B cell (primary cell): ENCODE measurements around the gene CD274. TPM values are rescaled to one million over a fixed set of nuclear protein-coding genes. Genes with fewer than 3 reads are reported as not detected.

ENCODE experiments used
- ATAC-seq: fragments of 200-7000 bp; cut with Tn5 transposase; one replicate; pipeline ENCODE4 v1.10.0; 2021; ENCODE audit warnings: low read depth, mild to moderate bottlenecking, moderate number of reproducible peaks, moderate library complexity
- CTCF ChIA-PET: fragments of 350-600 bp; sonication (Branson Sonifier 250); formaldehyde crosslinking; loops from one replicate; lab custom pipeline; 2021; ENCODE audit warnings: antibody characterized with exemption, inconsistent platforms; lab: Charles Lee
- POLR2A ChIA-PET: fragments of 350-600 bp; sonication (Branson Sonifier 250); formaldehyde crosslinking; loops from one replicate; lab custom pipeline; 2021; ENCODE audit warnings: antibody characterized with exemption; lab: Charles Lee
- DNase-seq: peaks from one replicate; pipeline ENCODE4 v3.0.0; 2013
- H2AFZ ChIP-seq: 2 replicates; pipeline ENCODE4 v1.6.1; 2012; ENCODE audit warnings: mild to moderate bottlenecking, low read depth, low read length; ENCODE audit not compliant: insufficient read depth, poor library complexity, severe bottlenecking
- H3K27ac ChIP-seq, 2 donors: 1 replicate in 1 of 2; 2 replicates in 1 of 2; pipeline ENCODE4 v1.5.1; 2012 to 2013; ENCODE audit warnings: low read length in 2 of 2, mild to moderate bottlenecking in 2 of 2, moderate library complexity in 1 of 2
- H3K27me3 ChIP-seq, 4 experiments: fragments of 200-600 bp in 1 of 4; sonication (generic) in 1 of 4; replicated peaks in 1 of 4; 1 replicate in 2 of 4; 2 replicates in 2 of 4; pipeline versions ENCODE4 v1.6.1 to v1.7.0; 2013 to 2016; ENCODE audit warnings: low read length in 3 of 4, mild to moderate bottlenecking in 2 of 4, mixed read lengths in 1 of 4, moderate library complexity in 1 of 4; ENCODE audit not compliant: insufficient read depth in 4 of 4, control insufficient read depth in 3 of 4; ENCODE audit errors: control extremely low read depth in 1 of 4
- H3K36me3 ChIP-seq, 2 experiments: replicated peaks in 1 of 2; 1 replicate in 1 of 2; 2 replicates in 1 of 2; pipeline versions ENCODE4 v1.6.1 to v1.7.1; 2013; ENCODE audit warnings: low read length in 1 of 2; ENCODE audit not compliant: insufficient read depth in 2 of 2, control insufficient read depth in 1 of 2; ENCODE audit errors: control extremely low read depth in 1 of 2, extremely low read depth in 1 of 2
- H3K4me1 ChIP-seq, 2 donors: fragments of 200-600 bp in 1 of 2; sonication (generic) in 1 of 2; 1 replicate in 1 of 2; 2 replicates in 1 of 2; pipeline versions ENCODE4 v1.5.1 to v1.6.1; 2013 to 2017; ENCODE audit warnings: low read length in 2 of 2; ENCODE audit not compliant: control insufficient read depth in 2 of 2, insufficient read depth in 2 of 2
- H3K4me2 ChIP-seq: replicated peaks from 2 replicates; pipeline ENCODE3; 2012; ENCODE audit warnings: mild to moderate bottlenecking, low read depth, low read length; ENCODE audit not compliant: poor library complexity, severe bottlenecking
- H3K4me3 ChIP-seq, 5 experiments: fragments of 200-600 bp in 1 of 5; sonication (generic) in 1 of 5; 1 replicate in 3 of 5; 2 replicates in 2 of 5; pipeline versions ENCODE4 v1.5.1 to v1.7.0; 2011 to 2016; ENCODE audit warnings: low read length in 4 of 5, mild to moderate bottlenecking in 4 of 5, low read depth in 2 of 5, control low read depth in 1 of 5, moderate library complexity in 1 of 5; ENCODE audit not compliant: insufficient read depth in 1 of 5; ENCODE audit errors: control extremely low read depth in 1 of 5, extremely low read depth in 1 of 5
- H3K79me2 ChIP-seq: fragments of 200-600 bp; sonication (generic); one replicate; pipeline ENCODE4 v1.6.0; 2016; ENCODE audit warnings: low read length; ENCODE audit not compliant: control insufficient read depth, insufficient read depth
- H3K9ac ChIP-seq: fragments of 200-600 bp; sonication (generic); 2 replicates; pipeline ENCODE4 v1.6.1; 2017; ENCODE audit warnings: mild to moderate bottlenecking, low read length, moderate library complexity
- H3K9me3 ChIP-seq, 3 donors: one replicate each; pipeline versions ENCODE4 v1.6.1 to v1.7.1; 2013; ENCODE audit warnings: low read length in 2 of 3; ENCODE audit not compliant: control insufficient read depth in 2 of 3, insufficient read depth in 1 of 3; ENCODE audit errors: control extremely low read depth in 1 of 3
- H4K20me1 ChIP-seq: 2 replicates; pipeline ENCODE4 v1.6.0; 2012; ENCODE audit warnings: mild to moderate bottlenecking, low read length; ENCODE audit not compliant: insufficient read depth, control insufficient read depth, poor library complexity, severe bottlenecking
- H3K27ac Mint-ChIP-seq: one replicate; pipeline ENCODE4 v1.8.0; 2021; ENCODE audit warnings: mixed read lengths
- H3K27me3 Mint-ChIP-seq: one replicate; pipeline ENCODE4 v1.8.0; 2021; ENCODE audit warnings: mixed read lengths
- H3K4me1 Mint-ChIP-seq: one replicate; pipeline ENCODE4 v1.8.0; 2021; ENCODE audit warnings: mixed read lengths
- H3K4me3 Mint-ChIP-seq: one replicate; pipeline ENCODE4 v1.8.0; 2021; ENCODE audit warnings: mixed read lengths
- H3K9me3 Mint-ChIP-seq: one replicate; pipeline ENCODE4 v1.8.0; 2022; ENCODE audit warnings: mixed read lengths; ENCODE audit not compliant: insufficient read depth
- EZH2 ChIP-seq: IDR thresholded peaks from 2 replicates; pipeline ENCODE4 v1.6.1; 2012; ENCODE audit warnings: borderline replicate concordance, low read depth, mild to moderate bottlenecking, moderate library complexity, low read length; ENCODE audit not compliant: insufficient read depth, poor library complexity, severe bottlenecking
- WGBS: methylation state at CpG from one replicate; pipeline ENCODE4 v1.1.5; 2013; ENCODE audit warnings: missing lambda C conversion rate; ENCODE audit not compliant: insufficient coverage; 5-methylcytosine and 5-hydroxymethylcytosine counted together
- intact Hi-C: fragments of 100-400 bp; cut with micrococcal nuclease; formaldehyde crosslinking; loops from one replicate; pipeline ENCODE4 v1.10.0; 2022
- polyA plus RNA-seq: library from polyadenylated mRNA; depleted of rRNA; stranded (reverse); fragments of >200 nt; gene quantifications from 2 replicates; pipeline ENCODE4 v1.2.3, GENCODE V29; 2012
- total RNA-seq, 2 donors: library from RNA; stranded (reverse); fragments of 120-200 nt in 1 of 2; gene quantifications; 1 replicate in 1 of 2; 2 replicates in 1 of 2; pipeline versions ENCODE4 v1.2.3 to v1.2.4, GENCODE V29; 2013 to 2022
- TF ChIP-seq, protein P1 (sequence below): fragments of 200-600 bp; IDR thresholded peaks from one replicate; pipeline ENCODE4 v1.8.0; 2022; ENCODE audit warnings: antibody characterized with exemption, mild to moderate bottlenecking

Gene CD274
- total and polyA plus RNA-seq, 2 donors (not counting 1 experiment from before 2014, with no cell fraction given), result 1.4 to 7.0 TPM

- Histone ChIP-seq H3K79me2 (no peaks in the 10 kb centered on the region), H3K27me3 (peaks cover 0 to 7% (median 0%) of the 10 kb centered on the region in 4 experiments), H3K36me3 (no peaks in the 10 kb centered on the region), H3K27ac (no peak overlapping the region), H4K20me1 (no peaks in the 10 kb centered on the region), H3K4me3 (no peak overlapping the region), H2AFZ (no peak overlapping the region), H3K9me3 (no peaks in the 10 kb centered on the region), H3K4me2 (no peak overlapping the region), H3K9ac (no peak overlapping the region), H3K4me1 (peaks cover 20 to 33% of the 10 kb centered on the region in 2 donors)
- ATAC-seq (no peak), DNase-seq (no peak)
- Mint-ChIP-seq H3K27me3 (no peaks in the 10 kb centered on the region), H3K4me3 (no peak overlapping the region), H3K27ac (no peak overlapping the region), H3K4me1 (peaks cover 43% of the 10 kb centered on the region), H3K9me3 (no peaks in the 10 kb centered on the region)
- TF ChIP-seq EZH2, result no peak
- TF ChIP-seq, protein P1, sequence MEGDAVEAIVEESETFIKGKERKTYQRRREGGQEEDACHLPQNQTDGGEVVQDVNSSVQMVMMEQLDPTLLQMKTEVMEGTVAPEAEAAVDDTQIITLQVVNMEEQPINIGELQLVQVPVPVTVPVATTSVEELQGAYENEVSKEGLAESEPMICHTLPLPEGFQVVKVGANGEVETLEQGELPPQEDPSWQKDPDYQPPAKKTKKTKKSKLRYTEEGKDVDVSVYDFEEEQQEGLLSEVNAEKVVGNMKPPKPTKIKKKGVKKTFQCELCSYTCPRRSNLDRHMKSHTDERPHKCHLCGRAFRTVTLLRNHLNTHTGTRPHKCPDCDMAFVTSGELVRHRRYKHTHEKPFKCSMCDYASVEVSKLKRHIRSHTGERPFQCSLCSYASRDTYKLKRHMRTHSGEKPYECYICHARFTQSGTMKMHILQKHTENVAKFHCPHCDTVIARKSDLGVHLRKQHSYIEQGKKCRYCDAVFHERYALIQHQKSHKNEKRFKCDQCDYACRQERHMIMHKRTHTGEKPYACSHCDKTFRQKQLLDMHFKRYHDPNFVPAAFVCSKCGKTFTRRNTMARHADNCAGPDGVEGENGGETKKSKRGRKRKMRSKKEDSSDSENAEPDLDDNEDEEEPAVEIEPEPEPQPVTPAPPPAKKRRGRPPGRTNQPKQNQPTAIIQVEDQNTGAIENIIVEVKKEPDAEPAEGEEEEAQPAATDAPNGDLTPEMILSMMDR, result no peak
- POLR2A ChIA-PET, result no interaction called here
- CTCF ChIA-PET, result no interaction called here
- WGBS, result 92% methylated on average over 4 of the region's 6 CpGs
- intact Hi-C loops, result loop anchor here (5.0 kb wide), 2 partner anchors 60 to 80 kb away; partner anchors contain the start of gene CD274
Measured at GRCh38 chr9:5511935-5512580, 61.7 kb downstream of the CD274 start.

GRCh38 chr9:5512658-5513452, 62.5 kb downstream of the CD274 start:
- H3K79me2 ChIP-seq, result no peaks in the 10 kb centered on the region
- H3K4me1 ChIP-seq, result peaks cover 20 to 33% of the 10 kb centered on the region in 2 donors
- WGBS, result 90% methylated on average over 2 of the region's 2 CpGs
- peaks cover 0 to 7% (median 0%) of the 10 kb centered on the region in 4 experiments for H3K27me3 ChIP-seq
- ChIA-PET CTCF (no interaction called here), POLR2A (no interaction called here)
- no peaks in the 10 kb centered on the region for H3K36me3 ChIP-seq
- no peaks in the 10 kb centered on the region for H3K27me3 Mint-ChIP-seq
- no peak overlapping the region for H3K4me2 ChIP-seq
- no peak for ATAC-seq
- DNase-seq, result no peak
- no peak overlapping the region for H3K4me3 Mint-ChIP-seq
- H2AFZ ChIP-seq, result no peak overlapping the region
- H3K4me1 Mint-ChIP-seq, result peaks cover 46% of the 10 kb centered on the region
- no peak overlapping the region for H3K27ac Mint-ChIP-seq
- no peaks in the 10 kb centered on the region for H3K9me3 Mint-ChIP-seq
- no peaks in the 10 kb centered on the region for H4K20me1 ChIP-seq
- H3K9ac ChIP-seq, result no peak overlapping the region
- H3K4me3 ChIP-seq, result no peak overlapping the region
- intact Hi-C loops, result loop anchor here (5.0 kb wide), 2 partner anchors 61 to 79 kb away; partner anchors contain the start of gene CD274
- H3K9me3 ChIP-seq, result no peaks in the 10 kb centered on the region
- TF ChIP-seq, protein P1, result no peak
- TF ChIP-seq EZH2, result no peak
- H3K27ac ChIP-seq, result no peak overlapping the region
